Mesenteric fat pad (tissue), 1 donor: ENCODE results near the gene KISS1. TPM values are rescaled to one million over a fixed set of nuclear protein-coding genes. Genes with fewer than 3 reads are reported as not detected.

ENCODE experiments used
- DNase-seq: peaks from one replicate; pipeline ENCODE4 v3.0.0-alpha.2; 2020; ENCODE audit warnings: low spot score
- total RNA-seq: library from RNA; stranded (reverse); fragmentation: NEBNext Ultra II Directional; extraction: Animal tissue kit (Norgen Biotek cat#: 25700); gene quantifications from one replicate; pipeline ENCODE4 v1.2.1, GENCODE V29; 2021
- donor health status: DM: yes; HTN: yes; CAD: no.

KISS1 gene
- total RNA-seq, 1 donor from 2014 or later: not detected

DNA sequence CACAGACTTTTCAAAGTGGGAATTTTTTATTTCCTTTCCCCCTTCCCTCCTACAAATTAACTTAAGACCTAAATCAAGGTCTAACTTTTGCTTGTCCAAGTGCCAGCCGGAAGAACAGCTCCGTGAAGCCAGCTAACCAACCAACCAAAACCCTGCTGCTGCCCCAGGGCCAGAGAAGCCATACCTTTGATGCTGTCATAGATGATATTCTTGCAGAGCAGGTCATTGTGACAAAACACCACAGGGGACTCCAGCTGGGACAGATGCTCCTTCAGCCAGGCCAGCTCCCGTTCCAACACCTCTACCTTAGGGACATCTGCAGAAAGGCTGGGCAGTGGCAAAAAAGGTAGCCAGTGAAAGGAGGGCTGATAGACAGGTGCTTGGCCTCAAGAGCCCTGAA, 55.2 kb downstream of the KISS1 start:
- no peak for DNase-seq

Other genes starting within 250 kb of the KISS1 start
- gene SOX13, start 123.4 kb downstream of the KISS1 start, total RNA-seq: 33.1 TPM
- 6.1 TPM for gene ETNK2, start 44.4 kb downstream of the KISS1 start, total RNA-seq
- 1.3 TPM for gene REN, start 30.2 kb downstream of the KISS1 start, total RNA-seq
- gene GOLT1A, start 17.5 kb upstream of the KISS1 start, total RNA-seq: not detected
- 3.5 TPM for gene PLEKHA6, start 163.4 kb upstream of the KISS1 start, total RNA-seq
- gene PPP1R15B, start 215.3 kb upstream of the KISS1 start, total RNA-seq: 132 TPM